Measurements from ENCODE around the gene TDRD9.

TDRD9 gene

DNA sequence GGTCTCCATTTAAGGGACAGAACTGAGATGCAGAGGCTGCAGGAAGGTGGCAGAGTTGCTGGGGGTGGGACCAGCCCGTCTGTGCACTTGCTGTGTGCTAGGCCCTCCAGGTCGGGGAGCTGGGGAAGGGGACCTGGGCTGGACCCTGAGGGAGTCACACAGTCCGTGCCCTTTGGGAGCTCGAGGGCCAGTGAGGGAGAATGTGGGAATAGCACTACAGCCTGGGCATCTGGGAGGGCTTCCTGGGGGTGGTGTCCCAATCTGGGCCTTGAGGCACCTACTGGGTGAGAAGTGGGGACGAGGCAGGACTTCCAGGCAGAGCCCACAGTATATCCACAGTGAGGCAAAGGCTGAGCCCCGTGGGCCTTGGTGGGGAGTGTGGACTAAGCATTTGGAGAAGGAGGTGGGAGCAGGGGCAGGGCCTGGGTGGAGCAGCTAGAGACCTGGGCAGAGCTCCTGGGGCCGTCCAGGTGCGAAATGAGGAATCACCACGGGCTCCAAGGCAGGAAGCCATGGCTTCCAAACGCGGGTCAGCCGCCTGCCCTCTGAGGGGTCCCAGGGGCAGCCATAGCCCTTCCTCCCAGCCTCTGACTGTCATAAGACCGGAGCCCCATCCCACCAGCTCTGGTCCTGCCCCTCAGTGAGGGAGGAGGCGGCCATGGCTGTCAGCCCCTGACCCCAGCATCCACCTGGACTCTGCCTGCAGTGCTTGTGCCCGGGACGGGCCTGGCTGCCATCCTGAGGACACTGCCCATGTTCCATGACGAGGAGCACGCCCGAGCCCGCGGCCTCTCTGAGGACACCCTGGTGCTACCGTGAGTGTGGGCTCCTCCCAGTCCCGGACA is 163.9 kb downstream of the TDRD9 start:
- no peak for DNase-seq

GRCh38 chr14:104092931-104093365 is 164.7 kb downstream of the TDRD9 start:
- DNase-seq: no peak

DNA sequence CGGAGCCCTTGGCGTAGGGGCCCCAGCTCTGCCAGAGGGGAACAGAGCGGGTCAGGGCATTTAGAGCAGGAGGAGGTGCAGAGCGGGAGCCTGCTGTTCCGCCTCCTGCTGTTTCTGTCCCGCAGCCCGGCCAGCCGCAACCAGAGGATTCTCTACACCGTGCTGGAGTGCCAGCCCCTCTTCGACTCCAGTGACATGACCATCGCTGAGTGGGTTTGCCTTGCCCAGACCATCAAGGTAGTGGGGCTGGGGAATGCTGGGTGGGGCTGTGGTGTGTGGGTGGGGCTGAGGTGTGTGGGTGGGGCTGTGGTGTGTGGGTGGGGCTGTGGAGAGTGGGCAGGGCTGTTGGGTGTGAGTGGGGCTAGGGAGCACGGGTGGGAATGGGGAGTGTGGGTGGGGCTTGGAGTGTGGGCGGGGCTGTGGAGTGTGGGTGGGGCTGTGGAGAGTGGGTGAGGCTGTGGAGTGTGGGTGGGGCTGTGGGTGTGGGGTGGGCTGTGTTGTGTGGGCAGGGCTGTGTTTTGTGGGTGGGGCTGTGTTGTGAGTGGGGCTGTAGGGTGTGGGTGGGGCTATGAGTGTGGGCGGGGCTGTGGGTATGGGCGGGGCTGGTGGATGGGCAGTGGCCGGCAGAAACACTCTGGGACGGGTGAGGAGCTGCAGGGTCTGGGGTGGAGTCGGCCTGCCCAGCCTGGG is 165.3 kb downstream of the TDRD9 start:
- DNase-seq: peak in 1 of 3 donors; percentile 9

DNA sequence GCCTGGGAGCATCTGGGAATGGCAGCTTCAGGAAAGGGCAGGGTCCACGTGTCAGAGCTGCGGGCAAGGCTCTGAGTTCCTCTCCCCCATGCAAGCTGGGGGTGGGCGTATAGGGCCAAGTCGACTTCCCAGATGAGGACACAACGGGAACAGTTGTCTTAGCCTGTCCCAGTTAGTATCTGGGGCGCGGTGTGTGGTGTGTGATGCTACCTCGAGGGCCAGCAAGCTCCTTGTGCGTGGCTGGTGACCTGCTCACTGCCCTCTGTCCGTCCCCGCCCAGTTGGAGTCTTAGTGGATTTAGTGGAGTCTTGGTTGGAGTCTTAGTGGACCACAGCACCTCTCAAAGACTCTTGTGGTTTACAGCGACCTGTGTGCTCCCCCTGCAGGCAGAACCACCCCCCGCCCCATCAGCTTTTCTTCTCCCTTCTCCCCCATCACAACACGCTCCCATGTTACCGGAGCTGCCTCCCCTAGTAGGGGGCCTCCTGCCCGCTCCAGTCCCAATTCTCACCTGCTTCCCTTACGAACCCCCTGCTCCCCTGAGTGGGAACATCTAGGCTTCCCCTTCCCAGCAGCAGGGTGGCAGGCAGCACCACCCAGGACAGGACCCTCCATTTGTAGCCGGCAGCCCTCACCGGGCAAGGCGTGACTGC is 165.9 kb downstream of the TDRD9 start:
- no peak for DNase-seq

GRCh38 chr14:104094709-104095425 is 166.6 kb downstream of the TDRD9 start:
- peak; percentile 52 to 80 (median 71) for DNase-seq

DNA sequence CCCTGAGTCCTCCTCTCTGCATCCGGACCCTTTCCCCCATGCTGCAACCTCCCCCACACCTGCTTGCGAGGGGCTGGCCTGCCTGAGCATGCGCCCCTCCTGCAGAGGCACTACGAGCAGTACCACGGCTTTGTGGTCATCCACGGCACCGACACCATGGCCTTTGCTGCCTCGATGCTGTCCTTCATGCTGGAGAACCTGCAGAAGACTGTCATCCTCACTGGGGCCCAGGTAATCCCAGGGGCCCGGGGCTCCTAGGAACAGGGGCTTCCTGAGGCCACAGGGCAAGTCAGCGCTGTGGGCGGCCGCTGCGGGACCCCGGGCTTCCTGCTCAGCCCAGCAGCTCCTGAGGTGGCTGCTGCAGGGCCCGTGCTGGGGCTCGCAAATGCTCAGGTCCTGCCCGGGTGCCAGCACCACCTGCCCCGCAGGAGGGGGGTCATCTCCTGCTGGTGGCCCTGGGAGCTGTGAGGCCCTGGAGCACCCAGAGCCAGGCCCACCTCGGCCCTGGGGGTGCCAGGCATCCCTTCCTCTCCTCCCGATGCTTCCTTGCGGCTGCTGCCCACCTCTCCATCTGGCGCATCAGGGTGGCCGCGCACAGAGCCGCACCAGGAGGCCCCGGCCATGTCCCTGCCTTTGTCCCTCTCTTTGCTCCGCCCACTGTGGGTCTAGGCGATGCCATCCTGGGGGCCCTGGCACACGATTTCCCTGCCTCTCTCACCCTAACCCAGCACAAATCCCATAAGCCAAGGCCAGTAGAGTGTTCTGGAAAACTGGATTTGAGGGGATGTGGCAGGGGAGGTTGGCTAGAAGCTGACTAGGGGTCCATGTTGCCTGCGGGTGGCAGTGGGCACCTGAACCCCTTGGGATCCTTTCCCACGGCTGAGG is 167.4 kb downstream of the TDRD9 start:
- DNase-seq: no peak

DNA sequence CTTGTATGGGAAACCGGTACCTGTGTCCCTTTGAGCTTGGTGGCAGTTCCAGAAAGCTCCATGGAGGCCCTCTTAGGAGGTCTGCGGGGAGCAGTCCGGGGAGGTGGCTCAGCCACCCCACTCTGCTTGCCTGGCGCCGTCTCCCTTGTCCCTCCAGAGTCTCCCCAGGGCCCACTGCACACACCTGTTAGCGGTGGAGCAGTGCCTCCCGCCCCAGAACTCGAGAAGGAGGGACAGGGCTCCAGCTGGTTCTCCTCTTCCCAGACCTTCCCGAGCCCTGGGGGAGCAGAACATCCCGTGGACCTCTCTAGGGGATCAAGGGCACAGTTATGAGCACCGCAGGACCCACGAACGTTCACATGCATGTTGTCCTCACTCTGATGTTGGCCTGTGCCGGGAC is 168.1 kb downstream of the TDRD9 start:
- no peak for DNase-seq

GRCh38 chr14:104096751-104097700 is 168.8 kb downstream of the TDRD9 start:
- peak in 1 of 3 donors; percentile 20 for DNase-seq

DNA sequence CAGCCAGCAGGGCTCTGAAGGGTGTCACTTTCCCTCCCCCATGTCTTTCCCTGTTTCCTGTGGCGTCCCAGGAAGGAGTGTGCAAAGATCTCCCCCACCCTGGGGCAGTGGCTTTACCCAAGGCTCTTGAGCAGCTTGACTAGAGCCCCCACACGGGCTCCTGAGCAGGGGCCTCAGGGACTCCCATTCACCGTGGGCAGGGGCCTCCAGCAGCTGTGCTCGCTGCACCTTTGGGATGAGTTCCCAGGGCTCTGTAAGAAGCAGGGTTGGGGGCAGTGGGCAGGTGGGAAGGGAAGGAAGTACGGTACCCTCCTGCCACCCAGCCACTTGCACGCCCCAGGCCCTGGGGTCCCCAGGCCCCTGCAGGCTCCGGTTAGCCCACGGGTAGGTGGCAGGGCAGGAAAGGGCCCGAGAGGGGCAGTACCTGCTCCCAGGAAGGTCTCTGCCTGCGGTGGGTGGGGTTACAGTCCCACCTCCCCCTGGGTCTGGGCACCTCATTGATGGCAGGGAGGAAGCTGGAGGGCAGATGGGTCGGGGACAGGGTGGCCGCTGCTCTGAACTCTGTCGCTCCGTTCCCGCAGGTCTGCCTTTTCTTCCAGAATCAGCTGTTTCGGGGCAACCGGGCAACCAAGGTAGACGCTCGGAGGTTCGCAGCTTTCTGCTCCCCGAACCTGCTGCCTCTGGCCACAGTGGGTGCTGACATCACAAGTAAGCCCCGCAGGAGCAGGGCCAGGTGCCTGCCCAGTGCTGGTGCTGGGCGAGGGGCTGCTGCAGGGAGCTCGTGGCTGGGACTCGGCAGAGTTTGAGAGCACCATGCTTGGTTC is 170.2 kb downstream of the TDRD9 start:
- DNase-seq: no peak

DNA sequence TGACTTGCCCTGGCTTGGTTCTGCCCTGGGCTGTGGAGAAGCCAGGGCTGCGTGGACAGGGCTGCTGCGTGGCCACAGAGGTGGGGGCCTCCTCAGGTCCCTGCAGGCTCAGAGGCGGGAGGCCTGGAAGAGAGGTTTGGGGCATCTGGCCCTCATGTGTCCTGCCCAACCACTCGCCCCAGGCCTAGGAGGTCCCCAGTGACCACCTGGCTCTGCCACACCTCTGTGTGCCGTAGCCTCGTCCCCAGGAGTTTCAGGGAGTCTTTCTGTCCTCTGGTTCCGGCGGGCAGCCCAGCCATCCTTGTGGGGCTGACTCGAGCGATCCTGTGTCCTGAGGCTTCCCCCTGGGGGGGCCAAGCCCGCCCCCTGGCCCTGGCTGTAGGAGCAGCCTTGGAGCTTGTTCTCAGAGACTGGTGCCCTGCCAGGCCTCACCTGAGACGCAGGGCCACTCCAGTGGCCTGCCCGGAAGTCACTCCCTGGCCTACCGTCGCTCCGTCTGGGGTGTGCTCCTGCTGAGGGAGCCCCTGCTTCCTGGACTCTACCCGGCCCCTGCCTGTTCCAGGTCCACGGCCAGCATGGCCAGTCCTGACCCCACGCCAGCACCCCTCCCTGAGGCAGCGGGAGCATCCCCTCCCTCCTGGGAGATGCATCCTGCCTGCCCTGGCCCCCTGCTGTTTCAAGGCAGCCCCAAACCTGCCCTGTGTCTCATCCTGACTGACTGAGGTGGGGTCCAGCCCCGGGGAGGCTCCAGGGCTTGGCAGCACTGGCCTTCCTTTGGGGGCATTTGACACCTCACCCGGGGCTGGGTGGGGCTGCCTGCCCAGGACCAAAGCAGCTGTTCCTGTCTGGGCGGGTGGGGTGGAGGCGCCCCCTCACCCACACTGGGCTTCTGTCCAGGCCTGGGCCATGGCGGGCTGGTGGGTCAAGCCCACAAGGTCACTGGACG is 171.1 kb downstream of the TDRD9 start:
- no peak for DNase-seq

- DNase-seq: no peak
Observed at GRCh38 chr14:104100171-104101085, 172.2 kb downstream of the TDRD9 start.

DNA sequence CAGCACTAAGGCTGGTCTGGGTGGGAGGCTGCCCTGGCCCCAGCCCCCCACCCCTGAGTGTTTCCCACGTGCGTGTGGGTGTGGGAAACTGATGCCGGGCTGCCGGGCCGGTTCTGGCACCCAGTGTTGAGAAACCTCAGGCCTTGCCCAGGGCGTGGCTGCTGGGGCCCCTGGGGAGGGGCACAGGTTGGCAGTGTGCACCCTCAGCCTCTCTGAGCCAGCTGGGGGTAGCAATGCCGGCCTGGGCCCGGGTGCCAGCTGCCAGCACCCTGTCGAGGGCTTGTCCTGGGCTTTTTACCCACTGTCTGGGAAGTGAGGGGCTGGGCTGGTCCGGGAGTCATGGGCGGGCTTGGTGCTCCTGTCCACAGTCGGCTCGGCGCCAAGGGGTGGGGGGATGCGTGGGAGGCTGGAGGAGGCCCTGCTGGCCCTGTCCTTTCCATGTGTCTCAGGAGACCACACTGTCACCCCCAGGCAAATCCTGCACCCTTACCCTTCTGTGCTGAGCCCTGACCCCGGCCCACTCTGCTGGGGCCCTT is 172.9 kb downstream of the TDRD9 start:
- DNase-seq: no peak

- no peak for DNase-seq
Observed at GRCh38 chr14:104101651-104102281, 173.5 kb downstream of the TDRD9 start.
